DND-41 (cell line): Measurements from ENCODE around the gene CEP162.

Experiments used
- ATAC-seq: fragments of 200-7000 bp; cut with Tn5 transposase; 3 replicates; pipeline ENCODE4 v1.9.1; 2021; ENCODE audit warnings: low read depth; ENCODE audit not compliant: insufficient read depth
- DNase-seq: peaks from one replicate; pipeline ENCODE4 v3.0.0-alpha.2; 2020
- H2AFZ ChIP-seq: 2 replicates; pipeline ENCODE4 v1.6.0; 2012; ENCODE audit warnings: low read depth, low read length
- H3K27ac ChIP-seq: 2 replicates; pipeline ENCODE4 v1.5.1; 2012; ENCODE audit warnings: low read length, inconsistent platforms
- H3K27me3 ChIP-seq: fragments of 200-600 bp; sonication (generic); 2 replicates; pipeline ENCODE4 v1.6.0; 2012; ENCODE audit warnings: low read length, mild to moderate bottlenecking, inconsistent platforms; ENCODE audit not compliant: insufficient read depth, poor library complexity
- H3K36me3 ChIP-seq: 2 replicates; pipeline ENCODE4 v1.5.1; 2012; ENCODE audit warnings: low read length, inconsistent platforms; ENCODE audit not compliant: insufficient read depth
- H3K4me1 ChIP-seq: 2 replicates; pipeline ENCODE4 v1.5.1; 2012; ENCODE audit warnings: mild to moderate bottlenecking, low read length; ENCODE audit not compliant: insufficient read depth
- H3K4me2 ChIP-seq: 2 replicates; pipeline ENCODE4 v1.6.0; 2012; ENCODE audit warnings: mild to moderate bottlenecking, moderate library complexity, low read length, inconsistent platforms; ENCODE audit not compliant: insufficient read depth
- H3K4me3 ChIP-seq, 2 experiments: fragments of 200-600 bp in 1 of 2; shearing (Covaris generic) in 1 of 2; 2 replicates each; pipeline ENCODE4 v1.5.1; 2012 to 2016; ENCODE audit warnings: inconsistent platforms in 2 of 2, low read length in 2 of 2, mild to moderate bottlenecking in 2 of 2, low read depth in 1 of 2, moderate library complexity in 1 of 2
- H3K79me2 ChIP-seq: 2 replicates; pipeline ENCODE4 v1.6.0; 2012; ENCODE audit warnings: low read length, inconsistent platforms; ENCODE audit not compliant: insufficient read depth
- H3K9ac ChIP-seq: 2 replicates; pipeline ENCODE4 v1.6.0; 2012; ENCODE audit warnings: low read depth, mild to moderate bottlenecking, inconsistent platforms, low read length, moderate library complexity
- H3K9me3 ChIP-seq: 2 replicates; pipeline ENCODE4 v1.5.1; 2012; ENCODE audit warnings: low read length, moderate library complexity, mild to moderate bottlenecking, inconsistent platforms; ENCODE audit not compliant: insufficient read depth, severe bottlenecking
- H4K20me1 ChIP-seq: 2 replicates; pipeline ENCODE4 v1.6.0; 2012; ENCODE audit warnings: low read length; ENCODE audit not compliant: insufficient read depth
- CTCF ChIP-seq: IDR thresholded peaks from 2 replicates; pipeline ENCODE4 v1.5.1; 2012; ENCODE audit warnings: borderline replicate concordance, low read length, moderate library complexity, mild to moderate bottlenecking; ENCODE audit not compliant: poor library complexity, severe bottlenecking; ENCODE audit errors: extremely low read depth
- EZH2 ChIP-seq: IDR thresholded peaks from 3 replicates; pipeline ENCODE4 v1.6.1; 2012; ENCODE audit warnings: borderline replicate concordance, low read depth, mild to moderate bottlenecking, moderate library complexity, low read length, inconsistent platforms; ENCODE audit not compliant: severe bottlenecking

Gene CEP162

GRCh38 chr6:84272298-84272697, 44.9 kb upstream of the CEP162 start:
- Histone ChIP-seq H3K27me3 (no peaks in the 10 kb centered on the region), H2AFZ (no peak overlapping the region), H3K9ac (no peak overlapping the region), H3K4me2 (no peak overlapping the region), H3K27ac (no peak overlapping the region), H3K9me3 (no peaks in the 10 kb centered on the region), H3K4me3 (no peak overlapping the region), H3K79me2 (no peaks in the 10 kb centered on the region), H4K20me1 (no peaks in the 10 kb centered on the region), H3K4me1 (no peaks in the 10 kb centered on the region), H3K36me3 (no peaks in the 10 kb centered on the region)
- DNase-seq: no peak
- TF ChIP-seq EZH2: no peak
- no peak for TF ChIP-seq CTCF
- no peak for ATAC-seq

- Histone ChIP-seq H3K9me3 (no peaks in the 10 kb centered on the region), H3K9ac (no peak overlapping the region), H3K36me3 (no peaks in the 10 kb centered on the region), H3K79me2 (no peaks in the 10 kb centered on the region), H4K20me1 (no peaks in the 10 kb centered on the region), H2AFZ (no peak overlapping the region), H3K4me1 (no peaks in the 10 kb centered on the region), H3K27ac (no peak overlapping the region), H3K4me2 (no peak overlapping the region), H3K4me3 (no peak overlapping the region), H3K27me3 (no peaks in the 10 kb centered on the region)
- ATAC-seq (no peak), DNase-seq (no peak)
- TF ChIP-seq EZH2 (no peak), CTCF (no peak)
These were observed 43.7 kb upstream of the CEP162 start for GRCh38 chr6:84271061-84271716.

- ATAC-seq (no peak), DNase-seq (no peak)
- Histone ChIP-seq H3K27me3 (no peaks in the 10 kb centered on the region), H3K9ac (no peak overlapping the region), H3K27ac (no peak overlapping the region), H3K4me1 (no peaks in the 10 kb centered on the region), H3K79me2 (no peaks in the 10 kb centered on the region), H3K9me3 (no peaks in the 10 kb centered on the region), H3K4me3 (no peak overlapping the region), H3K4me2 (no peak overlapping the region), H4K20me1 (no peaks in the 10 kb centered on the region), H2AFZ (no peak overlapping the region), H3K36me3 (no peaks in the 10 kb centered on the region)
- no peak for TF ChIP-seq EZH2
- no peak for TF ChIP-seq CTCF
These were observed 42.7 kb upstream of the CEP162 start for GRCh38 chr6:84269947-84270733.
